T-cell (primary cell): ENCODE measurements around the gene FHOD3. TPM values are rescaled to one million over a fixed set of nuclear protein-coding genes. Genes with fewer than 3 reads are reported as not detected.

Experiments
- ATAC-seq, 4 experiments: fragments of 200-7000 bp in 3 of 4; fragments of 150-1000 bp in 1 of 4; cut with Tn5 transposase; replicated peaks in 1 of 4; 1 replicate in 3 of 4; 2 replicates in 1 of 4; pipeline ENCODE4 v1.10.0; 2021; ENCODE audit warnings: moderate library complexity in 3 of 4, mild to moderate bottlenecking in 2 of 4, moderate number of reproducible peaks in 1 of 4
- CTCF ChIA-PET, 2 donors: fragments of 300-600 bp; sonication (Branson Sonifier 250); formaldehyde crosslinking; loops; one replicate each; lab custom pipeline; 2022; ENCODE audit warnings: antibody characterized with exemption in 2 of 2; lab: Charles Lee
- POLR2A ChIA-PET, 2 donors: fragments of 300-600 bp; sonication (Branson Sonifier 250); formaldehyde crosslinking; loops; one replicate each; lab custom pipeline; 2022; ENCODE audit warnings: antibody characterized with exemption in 2 of 2; lab: Charles Lee
- DNase-seq, 35 experiments: peaks; one replicate each; pipeline versions ENCODE4 v3.0.0 to v3.0.0-alpha.2; 2013 to 2023
- H3K27ac ChIP-seq: one replicate; pipeline ENCODE4 v1.5.1; 2013; ENCODE audit warnings: low read length
- H3K27me3 ChIP-seq, 2 experiments: replicated peaks in 1 of 2; 1 replicate in 1 of 2; 2 replicates in 1 of 2; pipeline versions ENCODE4 v1.6.1 to v1.7.0; 2013; ENCODE audit warnings: low read length in 1 of 2, mixed read lengths in 1 of 2; ENCODE audit not compliant: control insufficient read depth in 2 of 2, insufficient read depth in 2 of 2; ENCODE audit errors: extremely low read depth in 1 of 2
- H3K36me3 ChIP-seq, 2 donors: 1 replicate in 1 of 2; 2 replicates in 1 of 2; pipeline versions ENCODE4 v1.6.1 to v1.7.0; 2013; ENCODE audit warnings: low read length in 1 of 2; ENCODE audit not compliant: control insufficient read depth in 2 of 2, insufficient read depth in 1 of 2; ENCODE audit errors: extremely low read depth in 1 of 2
- H3K4me1 ChIP-seq, 2 experiments: 1 replicate in 1 of 2; 2 replicates in 1 of 2; pipeline versions ENCODE4 v1.6.1 to v1.7.0; 2013; ENCODE audit warnings: low read length in 2 of 2, mixed read lengths in 1 of 2; ENCODE audit not compliant: insufficient read depth in 2 of 2, control insufficient read depth in 1 of 2; ENCODE audit errors: extremely low read depth in 1 of 2
- H3K4me3 ChIP-seq, 2 donors: 1 replicate in 1 of 2; 2 replicates in 1 of 2; pipeline versions ENCODE4 v1.5.1 to v1.7.0; 2013; ENCODE audit warnings: mild to moderate bottlenecking in 2 of 2, low read length in 1 of 2, moderate library complexity in 1 of 2; ENCODE audit not compliant: control insufficient read depth in 1 of 2; ENCODE audit errors: extremely low read depth in 1 of 2
- H3K9me3 ChIP-seq: 2 replicates; pipeline ENCODE4 v1.7.0; 2013
- H3K27ac Mint-ChIP-seq, 2 donors: one replicate each; pipeline ENCODE4 v1.8.0; 2020 to 2021; ENCODE audit warnings: mild to moderate bottlenecking in 2 of 2, mixed read lengths in 2 of 2
- H3K27me3 Mint-ChIP-seq, 2 donors: one replicate each; pipeline ENCODE4 v1.8.0; 2021 to 2022; ENCODE audit warnings: mixed read lengths in 2 of 2
- H3K36me3 Mint-ChIP-seq: one replicate; pipeline ENCODE4 v1.8.0; 2021; ENCODE audit warnings: mixed read lengths
- H3K4me1 Mint-ChIP-seq, 3 donors: one replicate each; pipeline ENCODE4 v1.8.0; 2020 to 2022; ENCODE audit warnings: mixed read lengths in 3 of 3, mild to moderate bottlenecking in 1 of 3
- H3K4me3 Mint-ChIP-seq, 3 donors: one replicate each; pipeline ENCODE4 v1.8.0; 2020 to 2022; ENCODE audit warnings: mild to moderate bottlenecking in 3 of 3, mixed read lengths in 3 of 3, moderate library complexity in 3 of 3
- H3K9me3 Mint-ChIP-seq, 3 donors: one replicate each; pipeline ENCODE4 v1.8.0; 2020 to 2022; ENCODE audit warnings: mixed read lengths in 3 of 3
- WGBS: methylation state at CpG from one replicate; pipeline ENCODE4 v1.1.5; 2013; ENCODE audit warnings: missing lambda C conversion rate; ENCODE audit not compliant: insufficient coverage; 5-methylcytosine and 5-hydroxymethylcytosine counted together
- total RNA-seq, 35 experiments: library from RNA in 6 of 35; stranded (reverse) in 6 of 35; fragments of 120-200 nt in 1 of 35; gene quantifications; one replicate each; pipeline versions ENCODE4 v1.2.1 to v1.2.4 and lab custom pipeline; 2013 to 2026

FHOD3 gene
- total RNA-seq, 5 donors from 2014 or later (not counting 1 experiment from before 2014, with no cell fraction given), result 0.06 TPM; not detected in 4

GRCh38 chr18:36580874-36581750 lies 283.6 kb downstream of the FHOD3 start:
- no peaks in the 10 kb centered on the region for H3K36me3 Mint-ChIP-seq
- peaks cover 0 to 2% (median 0%) of the 10 kb centered on the region in 3 donors for H3K4me1 Mint-ChIP-seq
- H3K4me1 ChIP-seq, result no peaks in the 10 kb centered on the region
- H3K27me3 Mint-ChIP-seq, result peaks cover 3 to 18% of the 10 kb centered on the region in 2 donors
- H3K4me3 ChIP-seq, result no peak overlapping the region
- ChIA-PET POLR2A (no interaction called here), CTCF (no interaction called here)
- H3K9me3 Mint-ChIP-seq, result no peaks in the 10 kb centered on the region
- H3K9me3 ChIP-seq, result no peaks in the 10 kb centered on the region
- no peak for ATAC-seq
- peaks cover 0 to 2% of the 10 kb centered on the region in 2 experiments for H3K27me3 ChIP-seq
- H3K4me3 Mint-ChIP-seq, result no peak overlapping the region
- WGBS, result 88% methylated on average over 3 of the region's 6 CpGs
- DNase-seq, result no peak
- H3K36me3 ChIP-seq, result no peaks in the 10 kb centered on the region
- H3K27ac Mint-ChIP-seq, result no peak overlapping the region
- H3K27ac ChIP-seq, result no peak overlapping the region

GRCh38 chr18:36582988-36583745 lies 285.7 kb downstream of the FHOD3 start:
- Mint-ChIP-seq H3K27me3 (peaks cover 0 to 13% of the 10 kb centered on the region in 2 donors), H3K36me3 (no peaks in the 10 kb centered on the region), H3K9me3 (no peaks in the 10 kb centered on the region), H3K27ac (no peak overlapping the region), H3K4me1 (peaks cover 0 to 2% (median 0%) of the 10 kb centered on the region in 3 donors), H3K4me3 (no peak overlapping the region)
- Histone ChIP-seq H3K9me3 (no peaks in the 10 kb centered on the region), H3K4me3 (no peak overlapping the region), H3K36me3 (no peaks in the 10 kb centered on the region), H3K4me1 (no peaks in the 10 kb centered on the region), H3K27ac (no peak overlapping the region), H3K27me3 (peaks cover 0 to 2% of the 10 kb centered on the region in 2 experiments)
- CTCF ChIA-PET, result no interaction called here
- DNase-seq (no peak), ATAC-seq (no peak)
- POLR2A ChIA-PET, result no interaction called here
- WGBS, result 55% methylated on average over 3 of the region's 5 CpGs

GRCh38 chr18:36589857-36590543 lies 292.5 kb downstream of the FHOD3 start:
- no peaks in the 10 kb centered on the region for H3K4me1 Mint-ChIP-seq
- no peaks in the 10 kb centered on the region for H3K36me3 ChIP-seq
- no peak overlapping the region for H3K4me3 ChIP-seq
- no peak for DNase-seq
- H3K27me3 ChIP-seq, result peaks cover 0 to 4% of the 10 kb centered on the region in 2 experiments
- ATAC-seq, result no peak
- no peak overlapping the region for H3K4me3 Mint-ChIP-seq
- no peaks in the 10 kb centered on the region for H3K9me3 ChIP-seq
- POLR2A ChIA-PET, result interaction anchor here in 1 of 2 donors (0.6 kb wide), 1 partner anchor 218 kb away, joined by 4 read pairs; no protein-coding TSS in a partner anchor
- H3K4me1 ChIP-seq, result no peaks in the 10 kb centered on the region
- H3K36me3 Mint-ChIP-seq, result no peaks in the 10 kb centered on the region
- no peak overlapping the region for H3K27ac ChIP-seq
- CTCF ChIA-PET, result no interaction called here
- no peaks in the 10 kb centered on the region for H3K27me3 Mint-ChIP-seq
- no peak overlapping the region for H3K27ac Mint-ChIP-seq
- 78% methylated on average over 6 of the region's 10 CpGs for WGBS
- H3K9me3 Mint-ChIP-seq, result no peaks in the 10 kb centered on the region

- Histone ChIP-seq H3K36me3 (no peaks in the 10 kb centered on the region), H3K9me3 (no peaks in the 10 kb centered on the region), H3K4me3 (no peak overlapping the region), H3K27me3 (peaks cover 0 to 2% of the 10 kb centered on the region in 2 experiments), H3K4me1 (no peaks in the 10 kb centered on the region), H3K27ac (no peak overlapping the region)
- CTCF ChIA-PET, result no interaction called here
- no peak for DNase-seq
- POLR2A ChIA-PET, result interaction anchor here in 1 of 2 donors (0.5 kb wide), 1 partner anchor 466 kb away, joined by 3 read pairs; no protein-coding TSS in a partner anchor
- Mint-ChIP-seq H3K4me3 (no peak overlapping the region), H3K36me3 (no peaks in the 10 kb centered on the region), H3K9me3 (no peaks in the 10 kb centered on the region), H3K27me3 (no peaks in the 10 kb centered on the region), H3K27ac (no peak overlapping the region), H3K4me1 (no peaks in the 10 kb centered on the region)
- no peak for ATAC-seq
- no CpG with 5 or more reads among the region's 13 CpGs for WGBS
Measured at GRCh38 chr18:36590621-36591580, 293.4 kb downstream of the FHOD3 start.

- CTCF ChIA-PET, result no interaction called here
- H3K27me3 Mint-ChIP-seq, result no peaks in the 10 kb centered on the region
- no peak for DNase-seq
- no peak for ATAC-seq
- H3K4me3 ChIP-seq, result no peak overlapping the region
- no peak overlapping the region for H3K27ac Mint-ChIP-seq
- POLR2A ChIA-PET, result no interaction called here
- H3K36me3 ChIP-seq, result no peaks in the 10 kb centered on the region
- no peaks in the 10 kb centered on the region for H3K4me1 Mint-ChIP-seq
- WGBS, result 78% methylated on average over 5 of the region's 5 CpGs
- no peaks in the 10 kb centered on the region for H3K9me3 Mint-ChIP-seq
- H3K27ac ChIP-seq, result no peak overlapping the region
- no peaks in the 10 kb centered on the region for H3K36me3 Mint-ChIP-seq
- peaks cover 0 to 2% of the 10 kb centered on the region in 2 experiments for H3K27me3 ChIP-seq
- H3K4me1 ChIP-seq, result no peaks in the 10 kb centered on the region
- no peak overlapping the region for H3K4me3 Mint-ChIP-seq
- H3K9me3 ChIP-seq, result no peaks in the 10 kb centered on the region
Measured at GRCh38 chr18:36592282-36592681, 294.8 kb downstream of the FHOD3 start.
